ENCODE data around the gene ZBTB47.

The ZBTB47 gene

DNA sequence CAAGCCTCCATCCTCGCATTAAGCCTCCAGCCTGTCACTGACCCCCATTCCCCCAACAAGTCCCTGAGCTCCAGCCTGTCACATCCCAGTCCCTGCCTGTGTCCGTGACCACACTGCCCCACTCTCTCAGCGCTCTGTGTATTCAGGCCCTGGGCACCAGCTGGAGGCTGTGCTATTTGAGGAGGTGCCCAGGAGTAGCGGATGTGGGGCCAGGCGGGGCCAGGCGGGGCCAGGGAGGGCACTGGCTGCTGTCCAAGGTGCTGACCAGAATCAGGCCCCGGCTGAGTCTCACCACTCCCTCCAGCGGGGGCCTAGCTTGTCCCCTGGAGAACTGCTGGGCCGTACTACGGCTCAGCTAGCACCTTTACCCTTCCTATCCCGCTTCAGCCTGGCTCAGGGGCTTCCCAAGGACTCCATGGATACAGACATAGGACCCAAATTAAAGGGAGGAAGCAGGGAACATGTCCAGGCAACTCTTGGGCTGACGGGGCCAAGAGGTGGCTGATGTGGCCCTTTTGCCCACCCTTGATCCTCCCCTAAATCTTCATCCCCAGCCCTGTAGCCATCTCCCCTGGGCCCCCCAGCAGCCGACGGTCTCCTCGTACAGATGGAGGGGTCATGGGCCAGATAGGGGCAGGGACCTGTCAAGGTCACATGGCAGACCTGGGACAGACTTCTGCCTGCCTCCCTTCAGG is 48.0 kb downstream of the ZBTB47 start:
- DNase-seq: peak; percentile 86

DNA sequence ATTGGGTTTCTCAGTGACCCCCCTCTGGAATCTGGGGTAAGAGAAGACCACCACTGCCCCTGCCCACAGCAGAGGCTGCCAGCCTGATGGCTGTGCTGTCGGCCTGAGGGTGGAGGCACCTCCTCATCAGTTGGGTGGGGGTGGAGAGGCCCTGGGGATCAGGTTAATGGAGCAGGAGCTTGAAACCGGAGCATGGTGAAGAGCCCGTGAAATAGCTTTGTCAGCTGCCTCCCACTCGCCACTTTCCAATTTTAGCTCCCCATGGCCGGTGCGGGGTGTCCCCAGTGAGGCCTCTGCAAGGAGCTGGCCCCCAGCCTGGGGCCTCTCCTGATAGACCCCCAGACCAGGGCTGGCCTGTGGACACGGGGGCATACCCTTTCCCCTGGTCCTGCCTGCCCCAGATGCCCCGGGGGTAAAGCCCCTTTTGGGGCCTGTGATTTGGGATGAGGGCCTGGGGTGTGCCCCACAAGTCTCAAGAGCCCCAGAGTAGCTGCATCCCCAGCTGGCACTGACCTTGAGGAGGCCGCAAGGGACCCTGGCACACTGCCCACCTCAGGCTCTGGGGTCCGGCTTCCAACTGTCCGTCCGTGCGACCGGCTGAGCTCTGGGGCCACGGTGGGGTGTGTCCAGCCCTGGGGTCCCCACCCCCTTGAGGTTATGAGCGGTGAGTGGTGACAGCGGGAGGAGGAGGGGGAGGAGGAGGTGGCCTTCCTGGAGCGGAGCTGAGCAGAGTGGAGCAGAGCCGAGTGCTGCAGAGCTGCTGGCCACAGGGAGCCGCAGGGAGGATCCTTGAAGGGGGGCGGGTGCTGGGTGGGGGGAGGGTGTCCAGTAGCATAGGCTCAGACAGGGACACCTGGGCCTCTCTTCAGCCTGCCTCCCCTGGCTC is 48.8 kb downstream of the ZBTB47 start, which contains the start of gene HHATL:
Gene HHATL, minus strand, starts transcription at position 733 of the 886 bp plus-strand sequence. CDS start 1,972 bp downstream, outside the sequence.
- DNase-seq: peak; percentile 24

DNA sequence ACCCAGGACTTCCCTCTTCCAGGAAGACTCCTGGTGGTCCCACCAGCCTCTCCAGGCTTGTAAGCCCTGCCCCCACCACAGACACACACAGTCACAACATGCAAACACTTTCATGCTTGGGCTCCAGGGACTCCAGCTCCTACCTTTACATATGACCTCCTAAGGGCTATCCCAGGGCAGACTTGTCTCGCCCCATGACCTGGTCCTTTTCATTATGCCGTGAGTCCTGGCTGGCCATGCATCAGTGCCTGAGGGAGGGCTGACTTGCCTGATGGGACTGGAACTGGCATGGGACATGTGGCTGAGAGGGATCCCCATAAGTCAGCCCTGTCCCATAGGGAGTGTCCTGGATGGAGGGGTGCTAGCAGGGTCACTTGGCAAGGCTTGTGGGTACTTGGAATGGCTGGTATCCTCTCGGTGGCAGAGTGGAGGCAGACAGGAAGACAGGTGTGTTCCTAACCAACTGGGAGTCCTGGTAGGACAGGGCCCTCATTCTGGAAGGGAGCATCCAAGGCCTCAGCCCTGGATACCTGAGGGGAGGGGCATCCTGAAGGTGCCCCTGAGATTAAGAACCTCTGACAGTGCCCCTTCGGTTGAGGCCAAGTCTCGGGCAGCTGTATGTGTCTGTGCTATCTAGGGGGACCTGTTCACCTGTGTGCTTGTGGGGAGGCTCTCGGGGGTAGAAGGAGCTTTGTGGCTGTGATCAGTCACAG is 49.6 kb downstream of the ZBTB47 start:
- no peak for DNase-seq

DNA sequence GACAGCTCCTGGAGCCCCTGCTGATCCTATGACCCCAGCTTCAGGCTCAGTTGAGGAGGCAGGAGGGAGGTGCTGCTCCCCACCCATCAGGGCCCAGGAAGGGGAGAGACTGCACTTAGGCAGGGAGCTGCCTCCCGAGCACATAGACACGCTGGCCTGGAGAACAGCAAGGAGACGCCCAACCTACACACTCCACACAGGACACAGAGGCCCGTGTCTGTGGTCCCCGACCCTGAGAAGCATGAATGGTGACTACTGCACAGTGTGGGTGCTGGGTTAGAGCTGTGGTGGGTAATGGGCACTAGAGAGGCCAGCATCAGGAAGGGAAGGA is 50.2 kb downstream of the ZBTB47 start:
- peak; percentile 26 for DNase-seq

DNA sequence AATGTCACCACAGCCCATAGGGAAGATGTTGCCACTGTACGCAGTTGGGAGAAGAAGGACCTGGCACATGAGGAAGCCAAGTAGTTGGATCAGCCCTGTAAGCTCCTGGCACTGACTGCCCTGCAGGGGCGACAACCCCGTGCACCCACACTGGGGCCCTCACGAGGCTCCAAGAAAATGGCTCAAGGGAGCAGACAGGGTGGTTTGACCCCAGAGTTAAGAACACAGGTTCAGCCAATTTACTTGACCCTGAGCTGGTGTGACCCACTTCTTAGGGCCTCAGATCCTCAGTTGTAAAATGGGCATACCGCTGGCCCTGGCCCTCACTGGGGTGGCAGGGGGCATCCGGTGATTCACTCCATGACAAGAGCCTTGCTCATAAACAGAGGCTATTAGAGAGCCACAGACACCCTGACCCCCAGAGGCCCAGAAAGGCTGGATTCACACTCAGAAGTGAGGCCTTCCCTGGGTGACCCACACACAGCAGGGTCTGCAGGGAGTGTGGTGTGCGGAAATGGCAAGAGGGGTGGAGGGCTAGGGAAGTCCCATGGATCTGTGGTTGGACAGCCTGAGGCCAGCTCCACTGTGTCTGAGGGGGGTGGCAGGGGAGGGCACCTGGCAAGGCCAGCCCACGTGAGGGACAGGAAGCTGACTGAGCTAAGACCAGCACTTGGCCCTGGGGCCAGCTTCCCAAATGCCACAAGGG is 50.8 kb downstream of the ZBTB47 start:
- no peak for DNase-seq

DNA sequence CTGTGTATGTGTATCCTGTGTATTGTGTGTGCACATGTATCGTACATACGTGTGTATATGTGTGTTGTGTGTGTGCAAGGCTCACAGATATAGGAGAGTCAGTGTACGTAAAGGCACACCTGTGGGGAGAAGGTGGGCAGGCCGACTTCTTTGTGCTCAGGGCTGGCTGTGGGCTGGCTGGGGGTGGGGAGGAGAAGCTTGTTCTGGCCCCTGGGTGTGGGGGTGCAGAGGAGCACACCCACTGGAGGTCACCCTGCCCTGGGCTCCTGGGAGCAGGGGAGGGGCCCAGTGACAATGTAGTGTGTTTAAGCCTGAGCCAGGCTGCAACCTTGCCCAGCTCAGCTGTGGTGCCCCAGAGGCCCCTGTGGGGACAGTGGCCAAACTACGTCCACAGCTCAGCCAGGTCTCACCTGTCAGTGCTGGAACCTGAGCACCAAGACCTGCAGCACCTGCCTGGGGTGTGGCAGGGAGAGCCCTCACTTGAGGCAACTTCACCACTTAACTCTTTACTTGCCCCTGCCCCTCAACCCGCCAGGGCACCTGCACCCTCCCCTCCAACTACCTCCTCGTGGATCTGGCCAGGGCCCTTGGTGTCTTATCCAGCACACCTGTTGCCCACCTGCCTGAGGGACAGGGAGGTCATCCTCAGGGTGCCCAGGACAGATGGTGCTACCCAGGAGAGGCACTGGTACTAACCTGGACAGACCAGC is 51.7 kb downstream of the ZBTB47 start:
- DNase-seq: no peak

DNA sequence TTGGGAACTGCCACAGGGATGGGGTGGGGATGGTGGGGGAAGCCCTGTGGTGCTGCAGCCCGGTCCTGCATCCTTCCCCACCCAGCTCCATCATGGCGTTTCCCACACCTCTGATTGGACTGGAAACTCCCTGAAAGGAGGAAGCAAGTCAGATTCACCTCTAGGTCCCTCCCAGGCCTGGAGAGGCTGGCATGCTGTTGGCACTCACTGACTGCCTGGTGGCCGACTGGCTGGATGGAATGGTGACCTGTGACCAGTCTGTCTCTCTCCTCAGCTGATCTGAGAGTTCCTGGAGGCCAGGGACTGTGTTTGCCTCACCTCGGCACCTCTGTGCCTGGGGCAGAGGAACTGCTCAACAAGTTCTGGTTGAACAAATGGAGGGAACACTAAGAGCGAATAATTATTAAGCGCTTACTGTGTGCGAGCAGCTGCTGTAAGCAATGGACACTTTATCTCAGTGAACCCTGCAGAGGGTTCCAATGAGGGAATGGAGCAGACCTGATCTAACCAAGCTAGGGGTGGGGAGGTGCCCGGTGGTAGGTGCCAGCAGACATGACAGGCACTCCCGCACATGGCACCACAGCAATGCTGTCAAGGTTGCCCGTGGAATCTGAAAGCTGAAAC is 52.6 kb downstream of the ZBTB47 start:
- DNase-seq: no peak

DNA sequence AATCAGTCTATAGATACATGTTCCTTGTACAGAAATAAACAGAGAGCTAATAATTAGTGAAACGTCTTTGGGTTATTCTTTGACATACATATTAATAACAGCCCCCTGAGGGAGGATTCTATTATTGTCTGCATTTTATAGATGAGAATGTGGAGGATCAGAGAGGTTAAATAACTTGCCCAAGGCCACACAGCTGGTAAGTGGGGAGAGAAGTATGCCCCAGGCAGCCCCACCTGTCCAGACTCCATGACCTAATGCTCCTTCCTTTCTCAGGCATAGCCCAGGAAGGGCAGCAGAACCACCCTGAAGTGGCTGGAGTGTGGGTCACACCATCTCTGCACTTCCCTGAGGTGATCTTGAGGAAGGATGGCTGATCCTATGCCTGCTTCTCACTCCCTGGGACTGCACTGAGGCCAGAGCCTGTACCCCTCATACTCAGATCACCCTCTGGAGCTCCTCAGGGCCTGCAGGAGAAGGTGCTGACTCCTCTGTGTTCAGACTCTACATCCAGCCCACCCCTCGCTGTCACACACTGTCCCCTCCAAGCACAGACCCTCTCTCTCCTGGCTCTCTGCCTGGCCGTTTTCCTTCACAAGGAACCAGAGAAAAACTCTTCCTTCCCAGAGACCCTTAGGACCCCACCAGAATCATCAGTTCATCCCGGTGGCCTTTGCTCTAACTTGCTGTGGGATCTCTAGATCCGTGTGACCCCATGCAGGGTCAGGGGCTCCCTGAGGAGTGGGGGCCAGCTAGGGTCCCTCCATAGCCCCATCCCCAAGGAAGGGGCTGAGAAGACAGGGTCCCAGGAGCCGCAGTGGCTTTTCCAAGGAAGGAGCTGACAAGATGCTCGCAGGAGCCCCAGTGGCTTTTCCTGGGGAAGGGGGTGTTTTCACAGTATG is 53.5 kb downstream of the ZBTB47 start:
- DNase-seq: no peak

DNA sequence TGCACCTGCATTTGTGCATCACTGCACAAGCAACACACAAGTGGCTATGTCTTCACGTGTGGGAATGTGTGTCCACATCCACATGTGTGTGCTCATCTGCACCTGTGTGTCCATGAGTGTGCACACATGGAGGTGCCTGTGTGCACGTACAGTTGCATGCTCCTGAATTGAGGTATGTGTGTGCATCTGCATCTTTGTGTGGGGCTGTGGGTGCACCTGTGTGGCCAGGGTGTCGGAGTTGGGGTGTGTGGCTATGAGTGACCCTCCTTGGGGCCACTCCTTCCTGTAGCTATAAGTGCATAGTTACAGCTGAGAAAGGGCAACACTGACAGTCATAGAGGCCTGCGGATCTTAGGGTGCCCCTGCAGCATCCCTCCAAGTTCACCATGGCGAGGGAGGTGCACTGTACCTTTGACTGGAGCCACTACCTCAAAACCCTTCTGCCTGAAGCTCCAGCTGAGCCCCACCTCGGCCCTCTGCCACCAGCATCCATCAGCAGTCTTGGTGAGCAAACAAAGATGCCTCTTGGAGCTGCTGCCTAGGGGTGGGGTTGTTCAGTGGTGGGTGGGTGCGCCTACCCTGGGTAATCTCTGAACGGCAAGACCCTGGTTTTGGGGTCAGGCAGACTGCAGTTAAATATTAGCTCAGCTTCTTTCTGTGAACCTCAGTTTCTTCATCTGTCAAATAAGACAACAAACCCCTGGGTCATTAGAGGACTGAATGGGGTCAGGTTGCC is 54.3 kb downstream of the ZBTB47 start:
- no peak for DNase-seq

DNA sequence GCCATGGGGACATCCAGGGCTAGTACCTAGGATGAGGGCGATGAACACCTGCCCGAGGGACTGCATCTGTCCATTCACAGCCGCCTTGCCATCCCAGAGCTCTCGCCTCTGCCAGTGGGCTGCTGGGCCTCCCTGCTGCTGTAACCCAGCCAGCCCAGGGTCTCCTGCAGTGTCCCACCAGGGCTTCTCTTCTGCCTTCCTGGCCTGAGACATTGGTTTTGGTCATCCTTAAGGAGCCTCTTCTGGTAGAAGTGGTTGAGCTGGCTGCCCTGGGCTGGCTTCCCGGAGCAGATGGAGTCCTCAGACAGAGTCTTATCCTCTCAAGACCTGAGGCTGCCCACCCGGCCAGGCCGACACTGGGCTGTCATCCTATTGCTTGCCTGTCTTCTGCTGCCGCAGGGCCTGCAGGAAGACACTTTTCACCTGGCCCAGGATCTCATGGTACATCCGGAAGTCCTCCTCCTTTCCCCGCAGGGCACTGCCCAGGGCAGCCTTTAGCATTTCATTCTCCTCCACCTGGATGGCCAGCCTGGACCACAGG is 55.2 kb downstream of the ZBTB47 start:
- no peak for DNase-seq

DNA sequence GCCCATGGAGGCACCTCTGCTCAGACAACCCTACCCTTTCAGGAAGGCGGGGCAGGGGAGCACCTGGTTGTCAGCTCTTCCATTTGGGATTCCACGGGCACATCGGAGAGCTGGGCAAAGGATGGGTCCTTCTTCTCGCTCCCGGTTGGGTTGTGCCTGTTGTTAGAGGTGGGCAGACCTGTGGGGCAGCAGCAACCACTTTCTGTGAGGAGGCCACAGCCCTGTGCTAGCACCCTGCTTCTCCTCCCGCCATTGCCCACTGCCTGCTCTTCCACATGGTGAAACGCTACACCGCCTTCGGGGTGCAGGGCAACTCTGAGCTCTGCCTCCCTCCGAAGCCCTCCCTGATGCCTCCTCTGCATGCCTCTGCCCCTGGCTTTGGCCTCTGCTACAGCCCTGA is 56.1 kb downstream of the ZBTB47 start:
- DNase-seq: no peak

DNA sequence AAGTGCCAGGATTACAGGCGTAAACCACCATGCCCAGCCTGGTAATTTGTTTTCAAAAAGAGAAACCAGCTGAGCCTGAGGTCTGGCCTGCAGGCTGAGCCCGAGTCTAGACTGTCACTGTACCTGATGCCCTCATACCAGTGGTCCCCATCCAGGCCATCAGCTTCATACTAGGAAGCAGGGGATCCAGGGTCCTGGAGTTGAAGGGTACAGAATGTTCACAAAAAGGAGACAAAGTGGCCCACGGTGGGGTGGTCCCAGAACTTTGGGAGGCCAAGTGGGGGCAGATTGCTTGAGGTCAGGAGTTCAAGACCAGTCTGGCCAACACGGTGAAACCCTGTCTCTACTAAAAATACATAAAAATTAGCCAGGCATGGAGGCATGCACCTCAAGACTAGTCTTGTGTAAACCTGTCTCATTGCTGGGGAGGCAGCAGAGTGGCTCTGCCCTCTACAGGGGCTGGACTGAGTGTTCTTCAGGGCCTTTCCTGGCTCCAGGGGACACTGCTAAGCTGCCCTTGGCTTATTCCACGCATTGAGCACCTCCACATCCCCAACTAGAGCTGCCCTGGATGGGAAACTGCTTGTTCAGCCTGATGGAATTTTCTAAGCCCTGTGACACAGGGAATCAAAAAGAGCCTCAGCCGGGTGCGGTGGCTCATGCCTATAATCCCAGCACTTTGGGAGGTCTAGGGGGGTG is 57.0 kb downstream of the ZBTB47 start:
- no peak for DNase-seq

DNA sequence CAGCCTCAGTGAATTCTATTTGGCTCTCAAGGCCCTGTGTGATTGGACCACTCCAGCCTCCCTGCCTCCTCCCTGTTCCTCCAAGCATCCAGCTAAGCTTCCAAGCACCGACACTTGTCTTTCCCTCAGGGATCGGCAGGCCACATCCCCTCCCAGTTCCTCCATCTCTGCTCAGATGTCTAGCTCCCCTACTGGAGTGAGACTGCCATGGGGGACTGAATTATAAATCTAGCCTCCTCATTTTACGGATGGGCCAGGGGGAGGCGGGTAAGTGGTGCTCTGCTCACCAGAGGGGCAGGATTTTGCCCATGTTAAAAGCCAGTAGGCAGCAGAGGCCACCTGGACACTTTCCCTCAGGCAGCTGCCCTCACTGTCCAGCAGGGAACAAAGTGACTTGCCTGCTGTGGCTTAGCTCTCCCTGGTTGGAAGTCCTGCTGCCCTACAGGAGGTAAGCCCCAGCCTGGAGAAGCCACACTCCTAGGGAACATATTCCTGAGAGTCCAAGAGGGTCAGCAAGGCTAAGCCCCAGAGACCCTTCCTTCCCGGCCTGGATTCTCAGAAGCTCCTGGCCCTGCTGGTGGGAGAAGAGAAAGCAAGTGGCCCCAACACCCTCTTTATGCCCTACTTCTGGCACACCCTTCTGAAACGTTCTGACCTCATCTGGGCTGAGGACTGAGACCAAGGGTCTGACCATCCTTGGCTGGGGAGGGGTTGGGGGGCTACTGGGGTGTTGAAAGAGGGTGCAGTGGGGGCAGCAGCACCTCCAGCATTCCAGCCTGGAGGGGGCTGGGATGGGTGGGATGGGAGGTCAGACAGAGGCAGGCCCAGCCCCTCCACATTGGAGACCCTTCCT is 58.2 kb downstream of the ZBTB47 start:
- no peak for DNase-seq

DNA sequence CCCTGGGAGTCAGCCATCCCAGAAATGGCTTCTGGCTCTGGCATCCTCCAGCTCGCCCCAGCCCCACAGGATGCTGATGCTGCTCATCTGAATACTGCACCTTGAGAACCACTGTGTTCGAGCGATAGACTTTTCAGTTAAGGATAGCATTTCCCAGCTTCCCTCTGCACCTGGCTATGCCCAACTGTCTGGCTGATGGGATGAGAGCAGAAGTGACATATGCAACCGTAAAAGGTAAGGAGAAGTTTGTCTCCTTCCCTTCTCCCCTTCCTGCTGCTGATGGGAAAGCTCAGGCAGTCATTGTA is 58.8 kb downstream of the ZBTB47 start:
- DNase-seq: no peak

DNA sequence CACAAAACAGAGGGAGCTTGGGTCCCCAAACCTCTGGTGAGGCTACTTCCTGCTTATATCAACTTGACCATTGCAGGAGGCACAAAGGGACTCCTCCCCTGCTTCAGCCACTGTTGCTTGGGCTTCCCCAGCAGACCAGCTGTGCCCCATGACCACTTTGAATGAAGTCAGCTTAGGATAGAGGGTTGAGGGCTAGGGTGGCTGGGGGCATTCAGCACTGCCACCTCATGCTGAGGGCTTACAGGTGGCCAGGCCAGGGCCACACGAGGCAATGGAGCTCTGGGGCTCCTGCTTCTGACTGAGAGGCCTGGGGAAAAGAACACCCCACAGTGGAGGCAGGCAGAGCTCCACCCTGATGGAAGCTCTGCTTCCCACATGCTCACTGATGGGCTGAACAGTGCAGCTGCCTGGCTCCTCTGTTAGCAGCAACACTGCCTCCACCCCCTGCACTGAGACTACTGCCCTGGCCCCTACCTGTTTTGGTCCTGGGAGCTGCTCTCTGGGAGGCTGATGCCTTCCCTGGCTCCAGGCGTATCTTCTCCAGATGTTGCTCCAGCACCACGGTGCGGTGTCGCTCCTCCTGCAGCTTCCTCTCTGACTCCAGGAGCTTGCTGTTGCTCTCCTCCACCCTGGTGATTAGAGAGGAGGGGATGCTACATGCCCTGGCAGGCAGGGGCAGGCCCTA is 59.3 kb downstream of the ZBTB47 start:
- no peak for DNase-seq

DNA sequence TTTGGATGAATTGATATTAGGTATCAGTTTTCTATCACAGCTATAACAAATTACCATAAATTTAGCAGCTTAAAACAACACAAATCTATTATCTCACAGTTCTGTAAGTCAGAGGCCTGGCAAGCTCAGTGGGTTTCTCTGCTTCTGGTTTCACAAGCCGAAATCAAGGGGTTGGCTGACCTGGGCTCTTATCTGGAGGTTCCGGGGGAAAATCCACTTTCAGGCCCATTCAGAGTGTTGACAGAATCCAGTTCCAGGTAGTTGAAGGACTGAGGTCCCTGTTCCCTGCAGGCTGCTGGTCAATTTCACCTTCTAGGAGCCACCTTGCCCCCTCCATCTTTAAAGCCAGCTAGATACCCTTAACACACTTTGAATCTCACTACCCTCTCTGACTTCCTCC is 60.2 kb downstream of the ZBTB47 start:
- DNase-seq: no peak

DNA sequence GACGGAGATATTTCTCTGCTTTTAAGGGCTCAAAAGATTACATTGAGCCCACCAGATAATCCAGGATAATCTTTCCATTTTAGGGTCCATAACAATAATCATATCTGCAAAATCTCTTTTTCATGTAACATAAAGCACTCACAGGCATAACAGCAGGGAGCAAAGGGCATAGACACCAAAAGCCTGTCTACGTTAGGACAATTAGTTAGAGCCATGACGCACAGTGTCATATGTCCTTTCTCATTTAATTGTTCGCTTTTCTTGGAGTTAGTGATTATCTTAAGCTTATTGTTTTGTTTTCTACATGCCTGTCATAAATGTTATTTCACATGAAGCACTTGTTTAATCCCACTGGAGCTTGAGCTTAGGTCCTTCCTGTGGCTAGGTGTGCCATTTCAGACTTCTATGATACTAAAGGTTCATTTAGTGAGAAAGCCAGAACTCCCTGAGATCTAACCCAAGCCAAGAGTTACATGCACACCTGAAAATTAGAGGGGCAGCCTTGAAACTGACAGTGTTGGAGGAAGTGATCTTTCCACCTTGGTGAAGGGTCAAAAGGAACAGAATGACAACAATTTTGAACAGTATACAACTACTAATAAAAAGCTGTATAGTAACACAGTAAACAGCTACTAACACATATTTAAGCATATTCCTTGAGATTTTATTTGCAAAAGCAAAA is 60.8 kb downstream of the ZBTB47 start:
- DNase-seq: no peak
